K562 (cell line): ENCODE results near the gene ST3GAL3. TPM values are rescaled to one million over a fixed set of nuclear protein-coding genes. Genes with fewer than 3 reads are reported as not detected.

ENCODE experiments used
- CBFB ChIP-seq: sonication (generic); formaldehyde crosslinking; IDR thresholded peaks from 2 replicates; pipeline ENCODE4 v1.4.0; 2020; ENCODE audit warnings: mild to moderate bottlenecking, missing genetic modification reagents
- KLF16 ChIP-seq: IDR thresholded peaks from 2 replicates; pipeline ENCODE4 v1.6.1; 2016; ENCODE audit warnings: antibody characterized with exemption
- MNT ChIP-seq, 2 experiments: fragments of 450-650 bp; conservative IDR thresholded peaks; 2 replicates each; pipeline ENCODE4 v1.6.1; 2017; ENCODE audit warnings: mild to moderate bottlenecking in 2 of 2, moderate library complexity in 2 of 2
- SIN3A ChIP-seq, 2 experiments: fragments of 150-350 bp in 1 of 2; IDR thresholded peaks; 2 replicates each; pipeline ENCODE4 v1.6.1; 2011 to 2016; ENCODE audit warnings: borderline replicate concordance in 2 of 2, low read depth in 2 of 2, low read length in 2 of 2, mild to moderate bottlenecking in 2 of 2, moderate library complexity in 2 of 2; ENCODE audit not compliant: control insufficient read depth in 1 of 2
- TAL1 ChIP-seq: fragments of 450-650 bp; IDR thresholded peaks from 2 replicates; pipeline ENCODE4 v1.6.1; 2016; ENCODE audit warnings: mild to moderate bottlenecking
- U2AF2 ChIP-seq: fragments of 200-400 bp; formaldehyde crosslinking; optimal IDR thresholded peaks from 2 replicates; pipeline ENCODE3; 2017; ENCODE audit warnings: low read depth, mild to moderate bottlenecking, low read length
- VEZF1 ChIP-seq: fragments of 200-800 bp; sonication (Bioruptor generic); IDR thresholded peaks from 2 replicates; pipeline ENCODE4 v1.6.1; 2017; ENCODE audit warnings: missing genetic modification characterization, missing compliant biosample characterization
- YBX1 ChIP-seq: fragments of 450-650 bp; IDR thresholded peaks from 2 replicates; pipeline ENCODE4 v1.7.1; 2016; ENCODE audit warnings: mild to moderate bottlenecking
- ZBED1 ChIP-seq: IDR thresholded peaks from 2 replicates; pipeline ENCODE4 v1.6.1; 2014
- ZFX ChIP-seq: sonication (generic); formaldehyde crosslinking; IDR thresholded peaks from 2 replicates; pipeline ENCODE4 v1.8.0; 2022; ENCODE audit warnings: mild to moderate bottlenecking, missing genetic modification reagents, moderate library complexity
- polyA plus RNA-seq, 8 experiments: library from polyadenylated mRNA; depleted of rRNA in 4 of 8; stranded (reverse) in 5 of 8; unstranded in 3 of 8; fragments of >200 nt; fragmentation: Nextera tagmentation in 2 of 8; fragmentation: Illumina TruSeq in 1 of 8; extraction: Ambion mirVana in 2 of 8; extraction: Trizol in 1 of 8; gene quantifications; 2 replicates each; pipeline versions ENCODE4 v1.2.1 to v1.2.3, GENCODE V29; 2011 to 2014; ENCODE audit warnings: inconsistent platforms in 1 of 8, missing spikeins in 1 of 8
- total RNA-seq, 7 experiments: library from RNA; depleted of rRNA in 6 of 7; stranded (reverse); fragments of >200 nt in 6 of 7; fragmentation: Illumina TruSeq in 2 of 7; extraction: Trizol in 2 of 7; gene quantifications; 2 replicates each; pipeline versions ENCODE4 v1.2.1 to v1.2.3, GENCODE V29; 2011 to 2021; ENCODE audit warnings: low replicate concordance in 1 of 7
- TF ChIP-seq, protein P1 (sequence below), 2 experiments: fragments of 450-650 bp; IDR thresholded peaks; 2 replicates each; pipeline ENCODE4 v1.6.1; 2016; ENCODE audit warnings: mild to moderate bottlenecking in 2 of 2, borderline replicate concordance in 1 of 2, low read depth in 1 of 2, moderate library complexity in 1 of 2
- TF ChIP-seq, protein P2 (sequence below): sonication (generic); formaldehyde crosslinking; IDR thresholded peaks from 2 replicates; pipeline ENCODE4 v1.8.0; 2022; ENCODE audit warnings: missing genetic modification reagents, mild to moderate bottlenecking, moderate library complexity, borderline replicate concordance

Gene ST3GAL3
- total and polyA plus RNA-seq, 9 of the 15 experiments (the other 6 are each of a cell fraction or from before 2014, with no cell fraction given): 1.2 to 18.9 (median 11.0) TPM

GRCh38 chr1:43978551-43979260 lies 271.4 kb downstream of the ST3GAL3 start, which contains the start of gene B4GALT2 (continued):
- TF ChIP-seq, protein P1, sequence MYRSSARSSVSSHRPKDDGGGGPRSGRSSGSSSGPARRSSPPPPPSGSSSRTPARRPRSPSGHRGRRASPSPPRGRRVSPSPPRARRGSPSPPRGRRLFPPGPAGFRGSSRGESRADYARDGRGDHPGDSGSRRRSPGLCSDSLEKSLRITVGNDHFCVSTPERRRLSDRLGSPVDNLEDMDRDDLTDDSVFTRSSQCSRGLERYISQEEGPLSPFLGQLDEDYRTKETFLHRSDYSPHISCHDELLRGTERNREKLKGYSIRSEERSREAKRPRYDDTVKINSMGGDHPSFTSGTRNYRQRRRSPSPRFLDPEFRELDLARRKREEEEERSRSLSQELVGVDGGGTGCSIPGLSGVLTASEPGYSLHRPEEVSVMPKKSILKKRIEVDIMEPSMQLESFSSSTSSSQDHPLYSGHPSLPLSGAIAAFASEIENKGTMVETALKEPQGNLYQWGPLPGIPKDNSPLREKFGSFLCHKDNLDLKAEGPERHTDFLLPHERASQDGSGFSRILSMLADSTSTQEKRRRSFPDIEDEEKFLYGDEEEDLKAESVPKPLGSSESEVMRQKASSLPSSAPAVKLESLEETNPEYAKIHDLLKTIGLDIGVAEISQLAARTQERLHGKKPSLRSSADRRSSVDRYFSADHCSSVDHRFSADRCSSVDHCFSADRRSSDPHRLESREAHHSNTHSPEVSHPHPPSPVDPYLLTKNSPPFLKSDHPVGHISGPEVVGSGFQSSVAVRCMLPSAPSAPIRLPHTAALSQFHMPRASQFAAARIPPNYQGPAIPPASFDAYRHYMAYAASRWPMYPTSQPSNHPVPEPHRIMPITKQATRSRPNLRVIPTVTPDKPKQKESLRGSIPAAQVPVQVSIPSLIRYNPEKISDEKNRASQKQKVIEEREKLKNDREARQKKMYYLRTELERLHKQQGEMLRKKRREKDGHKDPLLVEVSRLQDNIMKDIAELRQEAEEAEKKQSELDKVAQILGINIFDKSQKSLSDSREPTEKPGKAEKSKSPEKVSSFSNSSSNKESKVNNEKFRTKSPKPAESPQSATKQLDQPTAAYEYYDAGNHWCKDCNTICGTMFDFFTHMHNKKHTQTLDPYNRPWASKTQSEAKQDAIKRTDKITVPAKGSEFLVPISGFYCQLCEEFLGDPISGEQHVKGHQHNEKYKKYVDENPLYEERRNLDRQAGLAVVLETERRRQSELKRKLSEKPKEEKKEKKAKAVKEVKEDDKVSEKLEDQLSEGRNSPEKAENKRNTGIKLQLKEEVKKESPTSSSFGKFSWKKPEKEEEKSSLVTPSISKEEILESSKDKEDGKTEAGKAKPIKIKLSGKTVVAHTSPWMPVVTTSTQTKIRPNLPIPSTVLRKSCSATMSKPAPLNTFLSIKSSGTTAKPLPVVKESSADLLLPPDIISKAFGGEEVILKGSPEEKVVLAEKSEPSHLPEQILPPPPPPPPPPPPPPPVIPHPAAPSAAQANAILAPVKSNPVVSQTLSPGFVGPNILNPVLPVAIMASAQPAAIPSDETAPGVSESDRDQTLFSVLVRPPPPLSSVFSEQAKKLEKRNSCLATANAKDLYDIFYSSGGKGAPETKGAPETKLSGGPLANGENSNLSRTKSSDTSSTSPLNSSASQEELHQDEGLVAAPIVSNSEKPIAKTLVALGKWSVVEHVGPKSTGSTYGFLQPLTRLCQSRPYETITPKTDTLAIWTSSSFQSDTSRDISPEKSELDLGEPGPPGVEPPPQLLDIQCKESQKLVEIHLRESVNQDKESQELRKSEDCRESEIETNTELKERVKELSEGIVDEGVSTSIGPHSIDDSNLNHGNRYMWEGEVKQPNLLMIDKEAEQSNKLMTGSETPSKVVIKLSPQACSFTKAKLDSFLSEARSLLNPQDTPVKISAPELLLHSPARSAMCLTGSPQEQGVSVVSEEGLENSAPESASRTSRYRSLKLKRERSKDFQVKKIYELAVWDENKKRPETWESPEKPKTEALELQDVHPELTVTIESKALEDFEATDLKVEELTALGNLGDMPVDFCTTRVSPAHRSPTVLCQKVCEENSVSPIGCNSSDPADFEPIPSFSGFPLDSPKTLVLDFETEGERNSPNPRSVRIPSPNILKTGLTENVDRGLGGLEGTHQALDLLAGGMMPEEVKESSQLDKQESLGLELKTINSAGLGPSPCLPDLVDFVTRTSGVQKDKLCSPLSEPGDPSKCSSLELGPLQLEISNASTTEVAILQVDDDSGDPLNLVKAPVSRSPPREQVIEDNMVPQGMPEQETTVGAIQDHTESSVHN (IDR thresholded peaks at IDR 0.05; ENCODE audit: borderline replicate concordance in 1 of 2, low read depth in 1 of 2): no peak
- no peak for TF ChIP-seq TAL1
- TF ChIP-seq U2AF2: no peak
- peak; percentile 26; the same call in 1 of the 2 replicates for TF ChIP-seq ZFX (CRISPR knock-in tag)
- TF ChIP-seq, protein P2, sequence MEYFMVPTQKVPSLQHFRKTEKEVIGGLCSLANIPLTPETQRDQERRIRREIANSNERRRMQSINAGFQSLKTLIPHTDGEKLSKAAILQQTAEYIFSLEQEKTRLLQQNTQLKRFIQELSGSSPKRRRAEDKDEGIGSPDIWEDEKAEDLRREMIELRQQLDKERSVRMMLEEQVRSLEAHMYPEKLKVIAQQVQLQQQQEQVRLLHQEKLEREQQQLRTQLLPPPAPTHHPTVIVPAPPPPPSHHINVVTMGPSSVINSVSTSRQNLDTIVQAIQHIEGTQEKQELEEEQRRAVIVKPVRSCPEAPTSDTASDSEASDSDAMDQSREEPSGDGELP (CRISPR knock-in tag): peak; percentile 37; the same call in 1 of the 2 replicates
- TF ChIP-seq MNT (conservative IDR thresholded peaks at IDR 0.05): no peak
- no peak for TF ChIP-seq YBX1
- TF ChIP-seq ZBED1: 0 out of 2 replicates have a peak, but pooled peaks have one; percentile 47
- 0 out of 4 replicates have a peak, but pooled peaks of 1 of the 2 experiments have one; percentile 17 for TF ChIP-seq SIN3A (IDR thresholded peaks at IDR 0.05; ENCODE audit: borderline replicate concordance in 2 of 2, control insufficient read depth in 1 of 2, low read depth in 2 of 2, low read length in 2 of 2)
- peak; percentile 71 for TF ChIP-seq VEZF1 (CRISPR knock-in tag)
- TF ChIP-seq CBFB (CRISPR knock-in tag): 0 out of 2 replicates have a peak, but pooled peaks have one; percentile 20
- TF ChIP-seq KLF16: no peak
